GM21576 (cell line): ENCODE data around the gene SLC39A11.
"Not testable (repeated sequence)": the region's sequence is repeated elsewhere in the genome, so short reads cannot be mapped to it uniquely, and the experiment has no call there.

ENCODE experiments used
- ATAC-seq: cut with Tn5 transposase; IDR thresholded peaks from one replicate; pipeline ENCODE4 v1.9.1; 2021; ENCODE audit warnings: mild to moderate bottlenecking, moderate library complexity; ENCODE audit not compliant: unreplicated experiment

The SLC39A11 gene

GRCh38 chr17:73092523-73093135, at the start of gene SLC39A11:
TSS of gene SLC39A11 (minus strand) at chr17:73092688. CDS start at chr17:73088764, 3,924 bp downstream.
- ATAC-seq = peak; percentile 98

DNA sequence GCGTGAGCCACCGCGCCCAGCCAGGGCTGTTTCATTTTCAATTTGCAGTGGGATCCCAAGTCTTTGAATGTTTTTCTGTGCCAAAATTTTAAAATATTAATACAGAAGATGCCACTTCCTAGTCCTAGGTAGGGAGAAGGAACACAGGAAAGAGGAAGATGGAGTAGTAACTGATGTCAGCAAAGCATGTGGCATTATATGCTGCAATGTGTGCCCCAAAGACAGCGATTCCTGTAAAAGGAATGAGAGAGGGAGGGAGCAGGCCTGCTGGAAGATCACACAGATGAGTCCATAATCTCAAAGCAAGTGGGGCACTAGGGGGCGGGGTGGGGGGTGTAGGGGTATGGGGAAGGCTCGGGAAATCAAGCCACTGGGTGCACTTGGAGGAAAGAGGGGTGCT, 48.9 kb upstream of the SLC39A11 start:
- ATAC-seq = no peak

- ATAC-seq = no peak
Observed at GRCh38 chr17:73140566-73140965, 48.1 kb upstream of the SLC39A11 start.

- ATAC-seq = no peak
Observed at GRCh38 chr17:73139296-73139695, 46.8 kb upstream of the SLC39A11 start.

DNA sequence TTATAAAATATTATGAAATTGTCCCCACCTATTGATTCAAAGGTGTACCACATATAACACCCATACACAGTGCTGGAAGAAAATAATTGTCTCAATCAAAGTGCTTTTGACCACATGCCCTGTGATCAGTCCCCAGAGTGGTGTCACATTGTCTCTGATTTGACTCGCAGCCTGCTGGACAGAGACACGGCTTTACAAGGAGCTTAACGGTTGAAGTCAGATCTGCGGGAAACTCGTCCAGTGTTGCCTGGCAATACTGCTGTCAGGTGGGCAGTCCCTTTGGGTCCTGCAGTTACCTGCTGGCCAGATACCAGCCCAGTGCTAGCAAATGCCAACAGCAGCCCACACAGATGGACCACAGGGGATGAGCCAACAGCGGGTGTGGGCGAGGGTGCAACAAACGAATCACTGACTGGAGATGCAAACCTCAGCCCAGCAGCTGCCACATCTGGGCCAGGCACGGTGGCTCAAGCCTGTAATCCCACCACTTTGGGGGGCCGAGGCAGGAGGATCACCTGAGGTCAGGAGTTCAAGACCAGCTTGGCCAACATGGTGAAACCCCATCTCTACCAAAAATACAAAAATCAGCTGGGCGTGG, 46.2 kb upstream of the SLC39A11 start:
- ATAC-seq = no peak

GRCh38 chr17:73137376-73137775, 44.9 kb upstream of the SLC39A11 start:
- no peak for ATAC-seq

DNA sequence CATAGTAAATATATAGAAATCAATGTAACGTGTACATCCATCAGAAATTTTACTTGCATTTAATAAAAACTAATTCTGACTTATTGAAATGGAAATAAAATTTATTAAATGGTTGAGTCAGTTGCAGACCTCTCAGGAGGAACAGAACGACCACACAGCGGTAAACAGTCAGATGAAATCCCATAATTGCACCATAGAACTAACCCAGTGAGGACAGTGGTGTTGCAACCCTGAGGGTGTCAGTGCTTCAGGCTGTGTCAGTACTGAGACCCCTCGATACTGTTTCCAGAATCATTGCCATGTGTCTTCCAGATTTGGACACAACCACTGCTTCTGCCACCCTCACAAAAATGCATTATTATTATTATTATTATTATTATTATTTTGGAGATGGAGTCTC, 43.3 kb upstream of the SLC39A11 start:
- no peak for ATAC-seq

GRCh38 chr17:73133911-73134649, 41.6 kb upstream of the SLC39A11 start:
- no peak for ATAC-seq

- ATAC-seq = no peak
Observed at GRCh38 chr17:73132085-73132492, 39.6 kb upstream of the SLC39A11 start.

DNA sequence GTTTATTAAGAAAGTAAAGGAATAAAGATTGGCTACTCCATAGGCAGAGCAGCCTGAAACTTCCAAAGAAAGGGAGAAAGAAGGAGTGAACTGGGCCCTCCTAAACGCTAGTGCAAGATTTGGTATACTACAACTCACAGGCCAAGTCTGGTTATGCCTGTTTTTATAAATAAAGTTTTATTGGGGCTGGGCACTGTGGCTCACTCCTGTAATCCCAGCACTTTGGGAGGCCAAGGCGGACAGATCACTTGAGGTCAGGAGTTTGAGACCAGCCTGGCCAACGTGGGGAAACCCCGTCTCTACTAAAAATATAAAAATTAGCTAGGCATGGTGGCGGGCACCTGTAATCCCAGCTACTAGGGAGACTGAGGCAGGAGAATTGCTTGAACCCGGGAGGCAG, 39.0 kb upstream of the SLC39A11 start:
- not testable (repeated sequence) for ATAC-seq

DNA sequence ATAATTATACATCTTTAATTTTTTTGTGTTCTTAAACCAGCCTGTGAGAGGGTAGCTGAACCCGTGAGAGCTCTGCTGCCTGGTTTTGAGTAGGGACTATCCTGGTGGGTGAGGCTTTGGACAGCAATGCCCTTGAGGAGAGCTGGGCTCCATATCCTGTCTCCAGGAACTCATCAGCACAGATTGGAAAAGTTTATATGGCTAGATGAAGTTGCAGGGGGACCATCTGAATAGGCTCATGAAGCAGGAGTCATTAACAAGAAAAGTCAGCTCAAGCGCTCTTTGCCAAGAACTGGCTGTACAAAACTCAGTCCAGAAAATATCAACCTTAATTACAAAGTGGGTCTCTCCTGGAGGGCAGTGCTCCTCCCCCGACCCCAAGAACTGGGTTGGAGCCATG, 38.5 kb upstream of the SLC39A11 start:
- ATAC-seq = no peak

- ATAC-seq = no peak
Observed at GRCh38 chr17:73128496-73128895, 36.0 kb upstream of the SLC39A11 start.

DNA sequence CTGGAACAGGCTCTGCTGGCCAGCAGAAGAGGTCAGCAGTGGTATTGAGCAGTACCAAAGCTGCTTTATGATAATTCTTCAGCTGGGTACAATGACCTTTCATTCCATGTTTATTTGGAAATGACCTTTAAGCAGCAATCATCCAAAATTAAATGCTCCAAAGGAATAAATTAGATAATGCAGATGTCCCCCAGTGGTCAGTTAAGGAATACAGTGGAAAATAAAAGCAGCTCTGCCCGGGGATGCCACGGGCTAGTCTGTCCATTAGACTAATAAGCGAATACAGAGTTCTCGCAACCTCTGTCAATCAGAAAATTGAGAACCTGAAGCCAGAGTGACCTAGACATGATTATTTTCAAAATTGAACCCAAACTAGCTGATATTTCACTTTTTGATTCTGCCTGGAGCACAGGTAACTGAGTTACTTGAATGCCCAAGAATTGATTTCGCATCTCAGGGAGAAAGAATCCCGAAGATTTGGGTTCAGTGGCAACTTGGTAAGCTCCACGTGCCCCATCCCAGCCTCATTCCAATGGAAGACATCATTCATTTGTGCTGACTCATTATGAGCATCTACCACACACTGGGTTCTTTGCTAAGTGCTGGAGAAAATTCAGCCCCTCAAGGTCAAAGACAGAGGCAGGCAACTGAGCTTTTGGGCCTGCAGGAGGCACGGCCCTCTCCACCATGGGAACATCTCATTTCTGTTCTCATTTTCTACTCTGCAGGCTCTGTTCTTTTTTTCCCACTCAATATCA, 34.4 kb upstream of the SLC39A11 start:
- no peak for ATAC-seq

DNA sequence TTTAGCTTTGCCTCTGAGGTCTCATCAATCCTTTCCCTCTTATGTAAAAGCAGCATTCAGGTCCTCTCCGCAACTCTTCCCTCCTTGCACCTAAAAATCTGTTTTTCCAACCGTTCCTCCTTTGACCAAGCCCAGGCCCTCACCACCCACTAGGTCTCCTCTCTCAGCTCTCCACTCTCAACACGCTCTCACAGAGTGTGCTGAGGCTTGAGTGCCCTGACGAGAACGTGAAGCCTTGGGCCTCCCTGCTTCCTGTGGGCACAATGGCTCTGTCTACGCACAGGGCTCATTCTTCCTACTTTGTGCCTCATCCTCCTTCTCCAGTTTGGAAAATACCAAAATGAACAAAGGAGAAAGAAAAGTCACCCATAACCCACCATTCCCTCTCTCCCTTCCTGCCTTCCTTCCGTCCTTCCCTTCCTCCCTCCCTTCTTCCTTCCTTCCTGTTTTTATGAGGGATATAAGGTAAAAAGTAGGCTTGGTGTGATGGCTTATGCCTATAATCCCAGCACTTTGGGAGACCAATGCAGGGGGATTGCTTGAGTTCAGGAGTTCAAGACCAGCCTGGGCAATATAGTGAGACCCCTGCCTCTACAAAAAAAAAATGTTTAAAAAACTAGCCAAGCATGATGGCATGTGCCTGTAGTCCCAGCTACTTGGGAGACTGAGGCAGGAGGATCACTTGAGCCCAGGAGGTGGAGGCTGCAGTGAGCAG, 31.3 kb upstream of the SLC39A11 start:
- ATAC-seq = no peak

DNA sequence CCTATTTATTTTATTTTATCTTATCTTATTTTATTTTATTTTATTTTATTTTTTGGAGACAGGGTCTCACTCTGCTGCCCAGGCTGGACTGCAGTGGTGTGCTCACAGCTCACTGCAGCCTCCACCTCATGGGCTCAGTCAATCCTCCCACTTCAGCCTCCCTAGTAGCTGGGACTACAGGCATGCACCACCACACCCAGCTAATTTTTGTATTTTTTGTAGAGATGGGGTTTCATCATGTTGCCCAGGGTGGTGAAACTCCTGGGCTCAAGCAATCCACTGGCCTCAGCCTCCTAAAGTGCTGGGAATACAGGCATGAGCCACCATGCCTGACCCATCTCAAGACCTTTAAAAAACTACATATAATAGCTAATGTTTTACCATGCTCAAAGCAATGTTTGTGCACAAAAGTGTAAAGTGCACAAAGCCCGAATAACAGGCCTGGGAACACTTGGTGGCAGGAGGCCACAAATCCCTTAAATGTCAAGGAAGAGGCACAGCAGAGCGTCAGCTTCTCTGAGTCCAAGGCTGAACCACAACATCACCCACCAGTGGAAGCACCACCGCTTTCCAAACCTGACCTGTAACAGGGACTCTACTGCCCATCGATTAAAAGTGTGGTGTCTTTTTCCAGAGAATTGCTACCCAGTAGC, 30.6 kb upstream of the SLC39A11 start:
- no peak for ATAC-seq

DNA sequence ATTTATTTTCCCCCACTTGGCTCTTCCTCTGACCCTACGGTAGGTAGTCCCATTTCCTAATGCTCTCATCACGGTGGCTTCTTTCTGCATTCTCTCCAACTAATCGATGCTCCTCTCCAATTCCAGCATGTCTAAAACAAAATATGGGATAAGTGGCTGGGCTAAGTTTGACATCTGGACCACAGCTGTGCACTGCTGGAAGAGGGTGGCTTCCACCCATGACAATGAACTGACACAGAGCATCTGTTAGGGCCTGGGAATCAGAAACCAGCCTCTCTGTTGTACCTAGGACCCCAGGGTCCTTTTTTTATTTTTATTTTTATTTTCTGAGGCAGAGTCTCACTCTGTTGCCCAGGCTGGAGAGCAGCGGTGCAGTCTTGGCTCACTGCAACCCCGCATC, 29.0 kb upstream of the SLC39A11 start:
- no peak for ATAC-seq

DNA sequence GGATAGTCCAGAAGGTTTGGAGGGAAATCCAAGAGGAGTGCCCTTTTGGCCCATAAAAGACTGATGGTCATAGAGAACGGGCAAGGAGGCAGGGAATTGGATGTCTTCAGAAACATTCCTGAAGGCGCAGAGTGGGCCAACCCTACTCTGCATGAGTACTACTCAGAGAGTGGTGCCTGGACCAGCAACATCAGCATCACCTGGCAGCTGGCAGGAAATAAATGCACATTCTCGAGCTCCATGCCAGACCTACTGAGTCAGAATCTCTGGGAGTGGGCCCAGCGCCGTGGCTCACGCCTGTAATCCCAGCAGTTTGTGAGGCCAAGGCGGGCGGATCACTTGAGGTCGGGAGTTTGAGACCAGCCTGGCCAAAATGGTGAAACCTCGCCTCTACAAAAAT, 27.1 kb upstream of the SLC39A11 start:
- ATAC-seq = no peak

GRCh38 chr17:73118951-73119391, 26.5 kb upstream of the SLC39A11 start:
- no peak for ATAC-seq

DNA sequence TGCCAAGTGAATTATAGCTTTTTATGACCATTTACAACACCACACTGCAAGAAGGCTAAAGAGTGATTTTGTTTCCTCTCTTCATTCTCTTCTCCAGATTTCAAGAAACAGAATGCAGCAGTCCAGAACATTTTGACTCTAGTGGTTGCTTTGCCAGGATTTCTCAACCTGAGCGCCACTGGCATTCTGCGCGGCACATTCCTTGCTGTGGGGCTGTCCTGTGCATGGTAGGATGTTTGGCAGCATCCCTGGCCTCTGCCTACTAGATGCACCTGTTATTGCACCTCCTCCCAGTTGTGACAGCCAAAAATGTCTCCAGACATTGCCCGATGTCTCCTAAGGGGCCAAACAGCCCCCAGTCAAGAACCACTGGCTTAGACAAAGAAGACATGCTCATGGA, 25.7 kb upstream of the SLC39A11 start:
- no peak for ATAC-seq

GRCh38 chr17:73112246-73112645, 19.8 kb upstream of the SLC39A11 start:
- no peak for ATAC-seq
